ENCODE measurements around the gene ECI1.

DNA sequence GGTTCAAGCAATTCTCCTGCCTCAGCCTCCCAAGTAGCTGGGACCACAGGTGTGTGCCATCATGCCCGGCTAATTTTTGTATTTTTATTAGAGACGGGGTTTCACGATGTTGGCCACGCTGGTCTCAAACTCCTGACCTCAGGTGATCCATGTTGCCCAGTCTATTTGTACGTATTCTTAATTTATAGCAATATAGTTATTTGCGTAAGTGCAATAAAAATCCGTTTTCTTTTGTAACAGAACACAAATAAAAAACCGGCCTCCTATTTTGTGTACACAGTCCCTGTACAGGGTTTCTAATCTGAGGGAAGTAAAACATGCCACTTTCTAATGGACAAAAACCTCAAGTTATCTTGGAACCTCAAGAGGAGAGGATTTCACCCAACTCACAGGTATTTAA is 8.9 kb upstream of the ECI1 start:
- TF ChIP-seq, protein P1, sequence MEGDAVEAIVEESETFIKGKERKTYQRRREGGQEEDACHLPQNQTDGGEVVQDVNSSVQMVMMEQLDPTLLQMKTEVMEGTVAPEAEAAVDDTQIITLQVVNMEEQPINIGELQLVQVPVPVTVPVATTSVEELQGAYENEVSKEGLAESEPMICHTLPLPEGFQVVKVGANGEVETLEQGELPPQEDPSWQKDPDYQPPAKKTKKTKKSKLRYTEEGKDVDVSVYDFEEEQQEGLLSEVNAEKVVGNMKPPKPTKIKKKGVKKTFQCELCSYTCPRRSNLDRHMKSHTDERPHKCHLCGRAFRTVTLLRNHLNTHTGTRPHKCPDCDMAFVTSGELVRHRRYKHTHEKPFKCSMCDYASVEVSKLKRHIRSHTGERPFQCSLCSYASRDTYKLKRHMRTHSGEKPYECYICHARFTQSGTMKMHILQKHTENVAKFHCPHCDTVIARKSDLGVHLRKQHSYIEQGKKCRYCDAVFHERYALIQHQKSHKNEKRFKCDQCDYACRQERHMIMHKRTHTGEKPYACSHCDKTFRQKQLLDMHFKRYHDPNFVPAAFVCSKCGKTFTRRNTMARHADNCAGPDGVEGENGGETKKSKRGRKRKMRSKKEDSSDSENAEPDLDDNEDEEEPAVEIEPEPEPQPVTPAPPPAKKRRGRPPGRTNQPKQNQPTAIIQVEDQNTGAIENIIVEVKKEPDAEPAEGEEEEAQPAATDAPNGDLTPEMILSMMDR (IDR thresholded peaks at IDR 0.05): no peak
- no peak for TF ChIP-seq POLR2A (IDR thresholded peaks at IDR 0.05)
